NCI-H146 treated with DMSO at 0.1 percent for 48 hours (cell line): ENCODE measurements around the gene PLEKHF1.

Experiments used
- DNase-seq: peaks from one replicate; lab custom pipeline; 2025; ENCODE audit not compliant: unreplicated experiment; lab: John Stamatoyannopoulos, UW

Gene PLEKHF1

GRCh38 chr19:29634423-29635130 lies 30.7 kb upstream of the PLEKHF1 start:
- DNase-seq = no peak

DNA sequence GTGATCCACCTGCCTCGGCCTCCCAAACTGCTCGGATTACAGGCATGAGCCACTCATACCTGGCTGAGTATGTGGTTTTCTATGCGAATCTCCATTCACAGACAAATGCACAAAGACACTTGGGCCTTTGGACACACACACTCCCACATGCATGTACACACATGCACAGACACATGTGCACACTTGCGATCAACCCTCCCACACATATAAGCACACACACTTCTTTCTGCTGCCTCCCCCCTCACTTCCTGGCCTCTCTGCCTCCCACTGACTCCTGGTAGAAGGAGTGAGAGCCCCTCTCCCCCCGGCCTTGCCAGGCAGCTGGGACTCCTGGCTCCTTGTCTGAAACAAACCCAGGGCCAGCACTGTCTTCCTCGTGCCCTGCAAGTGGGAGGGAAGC lies 29.3 kb upstream of the PLEKHF1 start:
- no peak for DNase-seq

DNA sequence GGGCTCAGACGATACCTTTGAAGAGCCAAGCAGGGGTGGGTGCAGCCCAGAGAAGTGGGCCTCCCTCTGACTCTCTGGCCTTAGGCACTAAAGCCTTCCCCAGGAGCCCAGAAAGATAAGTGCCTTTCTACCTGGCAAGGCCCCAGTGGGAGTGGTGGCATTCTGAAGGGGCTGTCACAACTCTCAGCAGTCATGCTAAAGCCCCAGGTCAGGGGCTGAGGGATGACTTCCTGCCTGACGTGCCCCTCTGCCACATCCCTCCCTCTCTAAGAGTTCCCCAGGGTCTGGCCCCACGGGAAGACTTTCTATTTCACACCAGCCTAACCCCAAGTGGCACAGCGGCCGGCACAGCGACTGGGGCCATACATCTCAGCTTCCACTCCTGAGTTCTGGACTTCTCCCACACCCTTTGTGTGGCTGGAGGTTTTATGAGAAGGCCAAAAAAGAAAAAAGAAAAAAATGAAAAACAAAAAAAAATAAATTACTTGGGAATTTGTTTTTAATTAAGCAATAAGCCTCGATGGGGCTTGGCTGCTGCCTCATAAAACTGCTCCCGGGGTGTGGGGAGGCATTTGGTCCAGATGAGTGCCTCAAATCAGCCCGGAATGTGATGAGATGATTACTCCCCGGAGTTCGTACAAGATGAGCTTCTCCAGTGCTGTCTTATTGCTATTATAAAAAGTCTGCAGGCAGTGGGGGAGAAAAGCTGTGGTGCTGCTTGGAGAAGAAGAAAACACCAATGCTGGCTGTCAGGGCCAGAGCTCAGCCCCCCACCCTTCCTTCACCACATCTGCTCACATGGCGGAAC lies 28.5 kb upstream of the PLEKHF1 start:
- DNase-seq = no peak

DNA sequence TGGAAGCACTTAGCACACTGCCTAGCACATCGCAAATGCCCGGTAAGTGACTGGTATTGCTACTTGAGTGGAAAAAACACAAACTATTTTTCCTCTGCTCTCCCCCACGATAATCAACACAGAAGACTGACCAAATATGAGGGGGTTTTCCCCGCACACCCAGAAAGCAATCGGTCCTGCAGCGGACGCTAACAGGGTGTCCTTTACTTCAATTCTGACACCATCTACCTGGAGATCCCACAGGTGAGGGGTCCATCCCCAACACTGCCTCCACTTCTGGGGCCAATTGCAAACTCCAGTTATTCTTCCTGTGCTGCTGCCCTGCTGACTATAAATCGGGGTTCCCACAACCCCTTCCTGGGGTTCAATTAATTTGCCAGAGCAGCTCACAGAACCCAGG lies 26.2 kb upstream of the PLEKHF1 start:
- no peak for DNase-seq

GRCh38 chr19:29640231-29640630 lies 25.0 kb upstream of the PLEKHF1 start:
- DNase-seq = peak; percentile 23

GRCh38 chr19:29641597-29641996 lies 23.7 kb upstream of the PLEKHF1 start:
- DNase-seq = no peak

- DNase-seq = no peak
Observed at GRCh38 chr19:29643361-29643935, 21.8 kb upstream of the PLEKHF1 start.

GRCh38 chr19:29644210-29644609 lies 21.1 kb upstream of the PLEKHF1 start:
- DNase-seq = no peak

DNA sequence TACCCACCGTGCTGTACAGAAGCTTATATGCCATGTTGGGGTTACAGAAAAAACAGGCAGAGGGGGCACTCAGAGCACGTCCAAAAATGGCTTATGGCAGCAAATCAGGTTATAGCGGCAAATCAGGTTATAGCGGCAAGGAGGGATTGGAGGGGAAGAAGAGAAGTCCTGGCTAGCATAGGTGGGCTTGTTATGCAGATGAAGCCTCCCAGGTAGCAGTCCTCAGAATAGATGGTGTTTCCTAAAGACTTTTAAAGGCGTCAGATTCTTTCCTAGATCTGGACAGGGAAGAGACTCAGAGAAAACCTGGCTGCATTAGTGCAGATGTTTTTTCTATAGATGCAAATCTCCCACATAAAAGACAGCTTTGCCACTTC lies 19.8 kb upstream of the PLEKHF1 start:
- no peak for DNase-seq

- DNase-seq = no peak
Observed at GRCh38 chr19:29645911-29646310, 19.4 kb upstream of the PLEKHF1 start.

DNA sequence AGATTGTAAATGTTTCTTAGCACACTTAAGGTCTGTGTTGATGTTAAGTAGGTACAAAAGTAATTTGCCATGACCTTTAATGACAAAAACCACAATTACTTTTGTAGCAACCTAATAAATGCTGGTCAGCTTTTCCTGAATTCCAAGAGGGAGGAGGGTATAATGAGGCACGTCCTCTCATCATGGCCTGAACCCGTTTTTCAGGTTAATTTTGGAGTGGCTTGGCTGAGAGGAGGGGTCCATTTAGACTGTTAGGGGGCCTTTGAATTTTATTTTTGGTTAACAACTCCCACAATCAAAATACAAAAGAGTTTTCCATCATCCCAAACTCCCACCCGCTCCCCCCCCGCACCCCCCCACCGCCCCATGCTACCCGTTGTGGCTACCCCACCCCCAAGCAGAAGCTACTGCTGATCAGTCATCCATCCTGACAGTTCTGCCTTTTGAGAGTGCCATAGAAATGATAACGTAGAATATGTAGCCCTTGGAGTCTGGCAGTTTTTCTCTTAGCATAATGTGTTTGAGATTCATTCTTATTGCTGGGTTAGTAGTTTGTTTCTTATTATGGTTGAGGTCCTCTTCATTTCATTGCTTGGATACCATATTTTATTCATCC lies 14.4 kb upstream of the PLEKHF1 start:
- no peak for DNase-seq

DNA sequence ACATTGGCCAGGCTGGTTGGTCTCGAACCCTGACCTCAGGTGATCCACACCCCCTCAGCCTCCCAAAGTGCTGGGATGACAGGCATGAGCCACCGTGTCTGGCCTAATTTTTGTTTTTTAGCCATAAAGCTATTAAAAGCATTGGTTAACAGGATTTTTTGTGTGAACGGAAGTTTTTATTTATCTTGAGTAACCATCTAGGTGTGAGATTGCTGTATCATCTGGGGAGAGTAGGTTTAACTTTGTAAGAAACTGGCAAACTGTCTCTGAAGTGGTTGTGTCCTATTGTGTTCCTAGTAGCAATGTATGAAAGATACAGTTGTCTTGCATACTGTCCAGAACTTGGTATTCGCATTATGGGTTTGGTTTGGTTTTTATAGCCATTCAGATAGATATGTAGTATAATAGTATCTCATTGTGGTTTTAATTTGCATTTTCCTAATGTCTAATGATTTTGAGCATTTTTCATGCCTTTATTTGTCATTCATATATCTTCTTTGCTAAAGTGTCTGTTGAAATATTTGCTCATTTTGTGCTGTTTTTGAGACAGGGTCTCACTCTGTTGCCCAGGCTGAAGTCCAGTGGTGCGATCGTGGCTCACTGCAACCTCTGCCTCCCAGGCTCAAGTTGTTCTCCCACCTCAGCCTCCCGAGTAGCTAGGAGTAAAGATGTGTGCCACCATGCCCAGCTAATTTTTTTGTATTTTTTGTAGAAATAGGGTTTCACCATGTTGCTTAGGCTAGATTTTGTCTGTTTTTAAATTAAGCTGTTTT lies 13.5 kb upstream of the PLEKHF1 start:
- no peak for DNase-seq

- no peak for DNase-seq
Observed at GRCh38 chr19:29653398-29653797, 11.9 kb upstream of the PLEKHF1 start.

GRCh38 chr19:29655648-29656335 lies 9.5 kb upstream of the PLEKHF1 start:
- no peak for DNase-seq

- no peak for DNase-seq
Observed at GRCh38 chr19:29658221-29658991, 6.9 kb upstream of the PLEKHF1 start.

DNA sequence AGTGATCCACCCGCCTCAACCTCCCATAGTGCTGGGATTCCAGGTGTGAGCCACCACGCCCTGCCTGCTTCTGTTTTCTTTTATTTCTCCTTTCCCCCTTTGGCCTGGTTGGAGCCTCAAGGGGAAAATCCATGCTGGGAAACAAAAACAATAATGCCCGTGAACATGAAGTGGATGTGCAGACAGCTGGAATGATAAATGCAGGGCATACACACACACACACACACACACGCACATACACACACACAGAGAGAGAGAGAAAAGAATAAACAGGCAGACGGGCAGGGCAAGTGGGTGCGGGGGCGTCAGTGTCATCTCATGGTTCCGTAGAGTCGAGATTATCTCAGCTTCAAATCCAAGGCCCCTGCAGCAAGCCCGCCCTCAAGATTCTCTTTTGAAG lies 4.4 kb upstream of the PLEKHF1 start:
- no peak for DNase-seq

DNA sequence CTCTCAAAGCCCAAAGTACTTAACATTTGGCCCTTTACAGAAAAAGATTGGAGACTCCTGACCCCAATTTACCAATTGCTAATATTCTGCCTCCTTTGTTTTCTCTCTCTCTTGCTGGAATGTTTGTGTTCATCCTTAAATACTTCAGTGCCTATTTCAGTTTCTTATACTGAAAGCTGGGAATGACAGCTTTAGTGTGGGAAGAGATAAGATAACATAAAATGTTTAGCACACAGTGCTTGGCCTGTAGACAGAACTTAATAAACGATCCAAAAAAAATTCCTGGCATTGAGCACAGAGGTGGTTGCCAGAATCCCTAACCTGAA lies 3.0 kb upstream of the PLEKHF1 start:
- DNase-seq = no peak

DNA sequence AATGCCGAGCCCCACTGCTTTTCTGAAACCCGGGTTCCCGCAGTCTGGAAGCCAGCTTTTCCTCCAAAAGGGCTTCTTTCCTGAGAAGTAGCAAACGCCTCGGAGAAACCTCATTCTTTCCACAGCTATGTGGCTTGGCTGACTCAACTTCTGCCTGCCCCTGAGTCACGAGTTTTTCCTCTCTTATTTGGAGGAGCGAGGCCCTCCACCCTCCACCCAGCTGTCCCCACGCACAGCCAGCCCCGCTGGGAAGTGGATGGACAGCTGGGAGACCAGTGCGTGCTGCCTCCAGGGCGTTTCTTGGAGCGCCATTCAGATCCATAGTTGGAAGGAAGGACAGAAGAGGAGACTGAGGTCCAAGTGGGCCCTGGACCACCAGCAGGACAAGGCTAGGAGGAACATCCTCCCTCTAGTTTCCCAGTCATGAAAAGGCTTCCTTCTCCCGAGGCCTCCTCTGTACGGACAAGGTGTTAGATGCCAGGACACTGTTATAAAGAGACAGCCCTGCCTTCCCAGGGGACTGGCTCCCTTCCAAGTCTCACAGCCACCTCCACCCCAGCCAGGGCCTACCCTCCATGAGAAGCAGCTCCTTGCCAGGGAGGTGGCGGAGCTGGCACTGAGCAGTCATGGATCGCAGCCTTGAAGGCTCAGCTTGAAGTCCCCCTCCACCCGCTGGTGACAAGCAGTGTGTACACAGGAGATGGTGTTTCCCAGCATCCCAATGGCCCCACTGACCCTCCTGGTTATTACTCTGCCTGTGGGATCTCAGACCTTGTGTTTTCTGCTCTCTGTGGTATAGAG lies 2.5 kb upstream of the PLEKHF1 start:
- no peak for DNase-seq
